Mesodermal cell (in vitro differentiated cells): ENCODE results near the gene DAND5.

ENCODE experiments used
- H3K27ac ChIP-seq: 2 replicates; pipeline ENCODE4 v1.7.0; 2013; ENCODE audit warnings: mild to moderate bottlenecking, low read depth, low read length, moderate library complexity; ENCODE audit not compliant: severe bottlenecking
- H3K36me3 ChIP-seq: 2 replicates; pipeline ENCODE4 v1.7.1; 2013; ENCODE audit warnings: mild to moderate bottlenecking, low read length, moderate library complexity; ENCODE audit not compliant: control insufficient read depth, insufficient read depth
- H3K4me1 ChIP-seq: one replicate; pipeline ENCODE4 v1.7.1; 2013; ENCODE audit warnings: mild to moderate bottlenecking, low read length; ENCODE audit not compliant: insufficient read depth, control insufficient read depth, poor library complexity, severe bottlenecking
- H3K4me3 ChIP-seq: 2 replicates; pipeline ENCODE4 v1.7.0; 2013; ENCODE audit warnings: low read length, control low read depth, mild to moderate bottlenecking; ENCODE audit not compliant: insufficient read depth, poor library complexity, severe bottlenecking; ENCODE audit errors: extremely low read depth
- H3K9me3 ChIP-seq: 2 replicates; pipeline ENCODE4 v1.7.1; 2013; ENCODE audit warnings: mild to moderate bottlenecking, low read length, moderate library complexity; ENCODE audit not compliant: control insufficient read depth
- WGBS, 2 experiments: methylation state at CpG; one replicate each; pipeline ENCODE4 v1.1.5; 2013; ENCODE audit warnings: missing lambda C conversion rate in 2 of 2; ENCODE audit not compliant: insufficient coverage in 2 of 2; 5-methylcytosine and 5-hydroxymethylcytosine counted together

Gene DAND5

DNA sequence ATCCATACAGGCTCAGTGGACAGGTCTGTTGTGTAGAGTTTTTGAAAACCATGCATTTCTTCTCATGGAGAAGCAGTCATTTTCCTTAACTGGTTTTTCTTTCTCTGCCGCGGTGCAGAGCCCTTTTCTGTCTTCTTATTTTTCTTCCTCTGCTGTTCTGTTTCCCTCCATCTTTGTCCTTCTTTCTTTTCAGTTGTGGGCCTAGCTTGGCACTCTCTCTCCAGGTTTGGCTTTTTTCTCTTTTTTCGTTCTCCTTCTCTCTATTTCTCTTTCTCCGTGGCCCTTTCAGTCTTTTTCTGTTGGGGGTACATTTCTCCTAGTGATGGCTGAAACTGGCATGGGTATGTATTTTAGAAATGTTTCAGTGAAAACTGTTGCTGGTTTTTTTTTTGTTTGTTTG, 50.0 kb downstream of the DAND5 start:
- H3K36me3 ChIP-seq, result no peaks in the 10 kb centered on the region
- 37 to 38% methylated on average over 2 of the region's 4 CpGs for WGBS, 2 experiments
- no peaks in the 10 kb centered on the region for H3K9me3 ChIP-seq
- peaks cover 11% of the 10 kb centered on the region for H3K4me1 ChIP-seq
- no peak overlapping the region for H3K27ac ChIP-seq
- no peak overlapping the region for H3K4me3 ChIP-seq

DNA sequence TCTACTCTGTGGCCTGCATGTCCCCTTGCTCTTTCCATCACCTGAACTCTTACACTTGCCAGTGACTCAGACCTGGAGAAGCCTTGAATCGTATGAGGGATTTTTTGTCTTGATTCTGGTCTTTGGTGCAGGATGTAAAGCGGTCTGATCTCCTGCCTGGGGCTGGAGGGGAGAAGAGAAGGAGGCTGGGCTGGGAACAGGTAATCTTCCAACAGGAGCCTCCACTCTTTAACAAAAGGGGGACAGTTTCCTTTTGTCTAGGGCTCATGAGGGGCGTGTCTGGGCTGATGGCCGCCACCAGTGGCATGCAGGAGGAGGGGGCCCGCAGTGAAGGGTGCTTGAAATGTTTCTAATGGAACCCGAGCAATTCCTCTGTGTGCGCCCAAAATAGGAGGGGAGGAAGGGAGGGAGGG, 50.6 kb downstream of the DAND5 start:
- Histone ChIP-seq H3K4me1 (peaks cover 13% of the 10 kb centered on the region), H3K4me3 (no peak overlapping the region), H3K27ac (no peak overlapping the region), H3K9me3 (no peaks in the 10 kb centered on the region), H3K36me3 (no peaks in the 10 kb centered on the region)
- WGBS, 2 experiments, result 0 to 5% methylated on average over 2 to 3 of the region's 7 CpGs

DNA sequence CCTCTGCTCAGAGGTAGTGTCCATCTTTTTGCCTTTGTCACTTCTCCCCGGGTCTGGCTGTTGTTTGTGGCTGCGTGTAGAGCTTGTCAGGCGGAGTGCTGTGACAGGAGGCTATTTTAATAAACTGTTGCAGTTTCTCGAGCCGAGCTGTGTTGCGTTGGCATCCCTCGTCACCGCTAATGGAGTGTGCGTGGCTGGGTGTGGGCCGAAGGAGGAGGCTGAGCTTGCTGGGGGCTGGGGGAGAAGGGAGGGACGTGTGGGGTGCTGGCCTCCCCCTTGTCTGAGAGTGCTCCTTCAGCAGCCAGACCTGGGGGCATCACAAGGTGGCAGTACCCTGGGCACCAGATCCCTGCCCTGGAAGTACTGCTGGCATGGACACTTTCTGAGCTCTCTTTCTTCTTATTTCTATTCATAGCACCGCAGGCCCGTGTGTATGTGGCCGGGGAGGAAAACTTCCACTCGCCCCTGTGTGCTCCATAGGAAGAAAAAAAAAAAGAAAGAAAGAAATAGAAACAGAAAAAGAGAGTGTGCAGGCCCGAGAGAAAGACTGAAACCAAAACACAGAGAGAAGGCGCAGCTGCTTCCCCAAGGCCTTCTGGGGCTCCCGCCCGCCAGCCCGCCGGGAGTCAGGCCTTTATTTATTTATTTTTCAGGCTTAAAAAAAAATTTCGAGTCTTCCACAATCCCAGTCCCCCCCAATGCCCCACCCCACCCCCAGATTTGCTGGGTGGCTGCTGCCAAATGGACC, 52.9 kb downstream of the DAND5 start:
- Histone ChIP-seq H3K4me1 (peaks cover 10% of the 10 kb centered on the region), H3K4me3 (no peak overlapping the region), H3K27ac (no peak overlapping the region), H3K9me3 (no peaks in the 10 kb centered on the region), H3K36me3 (no peaks in the 10 kb centered on the region)
- WGBS, 2 experiments, result 25 to 31% methylated on average over 14 of the region's 22 CpGs

DNA sequence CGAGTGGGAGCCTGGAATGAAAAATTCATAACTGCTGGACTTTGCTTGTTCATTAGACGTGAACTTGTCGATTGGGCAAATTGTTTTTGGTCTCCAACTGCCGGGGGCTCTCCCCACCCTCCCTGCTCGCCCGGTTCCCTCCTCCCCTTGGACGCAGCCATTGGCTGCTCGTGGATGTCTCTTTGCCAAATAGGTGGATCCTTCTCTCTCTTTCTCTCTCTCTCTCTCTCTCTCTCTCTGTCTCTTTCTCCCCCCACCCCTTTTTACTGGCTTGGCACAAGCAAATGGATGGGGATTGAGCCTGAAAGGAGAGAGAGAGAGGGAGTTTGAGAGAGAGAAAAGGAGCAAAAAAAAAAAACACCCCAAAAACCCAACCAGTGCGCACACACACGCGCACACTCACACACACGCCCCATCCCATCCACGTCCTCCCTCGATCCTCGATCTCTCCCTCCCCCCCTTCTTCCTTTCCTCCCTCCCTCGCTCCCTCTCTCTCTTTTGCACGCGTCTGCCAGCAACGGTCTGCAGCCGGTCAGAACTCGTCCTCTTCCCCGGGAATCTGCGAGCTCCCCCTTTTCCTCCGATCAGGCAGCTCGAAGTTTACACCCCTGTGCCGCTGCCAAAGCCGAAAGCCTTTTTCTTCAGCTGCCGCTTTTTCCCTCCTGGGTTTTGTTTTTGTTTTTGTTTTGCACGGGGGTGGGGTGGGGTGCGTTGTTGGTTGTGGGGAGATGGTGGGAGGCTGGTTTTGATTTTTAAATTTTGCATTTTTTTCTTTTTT, 53.7 kb downstream of the DAND5 start:
- Histone ChIP-seq H3K9me3 (no peaks in the 10 kb centered on the region), H3K4me3 (no peak overlapping the region), H3K27ac (no peak overlapping the region), H3K4me1 (peaks cover 10% of the 10 kb centered on the region), H3K36me3 (no peaks in the 10 kb centered on the region)
- 1 to 2% methylated on average over 15 to 19 of the region's 30 CpGs for WGBS, 2 experiments

DNA sequence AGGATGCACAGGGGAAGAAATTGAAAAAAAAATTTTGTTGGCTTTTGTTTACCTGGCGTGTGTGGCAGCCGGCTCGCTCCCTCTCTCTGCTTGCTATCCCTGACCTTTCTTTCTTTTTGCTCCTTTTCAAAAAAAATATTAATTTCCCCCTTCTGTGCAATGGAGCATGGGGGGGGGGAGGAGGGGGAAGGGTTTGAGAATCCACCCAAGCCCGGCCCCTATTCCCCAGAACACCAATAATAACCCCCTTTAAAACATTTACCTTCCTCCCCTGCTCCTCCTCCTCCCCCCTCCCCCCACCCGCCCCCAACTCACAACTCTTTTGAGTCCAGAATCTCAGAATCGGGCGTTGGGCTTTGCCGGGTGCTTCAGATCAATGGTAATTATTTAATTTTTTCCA, 54.3 kb downstream of the DAND5 start:
- no peaks in the 10 kb centered on the region for H3K36me3 ChIP-seq
- H3K9me3 ChIP-seq, result no peaks in the 10 kb centered on the region
- no peak overlapping the region for H3K4me3 ChIP-seq
- H3K4me1 ChIP-seq, result peaks cover 10% of the 10 kb centered on the region
- WGBS, 2 experiments, result no CpG with 5 or more reads among the region's 8 CpGs
- H3K27ac ChIP-seq, result no peak overlapping the region
